WTC11 (cell line): ENCODE results near the gene CLCA1. TPM values are rescaled to one million over a fixed set of nuclear protein-coding genes. Genes with fewer than 3 reads are reported as not detected.

Source experiments
- ATAC-seq: fragments of 200-7000 bp; cut with Tn5 transposase; 2 replicates; pipeline ENCODE4 v1.10.0; 2021; ENCODE audit warnings: mild to moderate bottlenecking, moderate library complexity
- CTCF ChIA-PET: fragments of 300-600 bp; sonication (Branson Sonifier 250); formaldehyde crosslinking; loops from one replicate; lab custom pipeline; 2021; ENCODE audit warnings: antibody characterized with exemption; lab: Charles Lee
- POLR2A ChIA-PET: fragments of 350-600 bp; sonication (Branson Sonifier 250); formaldehyde crosslinking; loops from one replicate; lab custom pipeline; 2021; ENCODE audit warnings: antibody characterized with exemption; lab: Charles Lee
- DNase-seq: peaks from one replicate; pipeline ENCODE4 v3.0.0; 2021; ENCODE audit warnings: low spot score
- H3K27ac Mint-ChIP-seq: 2 replicates; pipeline ENCODE4 v1.8.0; 2021; ENCODE audit warnings: mixed read lengths
- H3K27me3 Mint-ChIP-seq: 2 replicates; pipeline ENCODE4 v1.8.0; 2021; ENCODE audit warnings: low read depth, mild to moderate bottlenecking, moderate library complexity, mixed read lengths
- H3K36me3 Mint-ChIP-seq: 2 replicates; pipeline ENCODE4 v1.8.0; 2021; ENCODE audit warnings: mixed read lengths
- H3K4me1 Mint-ChIP-seq: 2 replicates; pipeline ENCODE4 v1.8.0; 2022; ENCODE audit warnings: mixed read lengths
- H3K4me3 Mint-ChIP-seq: 2 replicates; pipeline ENCODE4 v1.8.0; 2021; ENCODE audit warnings: mild to moderate bottlenecking, moderate library complexity, mixed read lengths
- H3K9me3 Mint-ChIP-seq: 2 replicates; pipeline ENCODE4 v1.8.0; 2021; ENCODE audit warnings: mixed read lengths
- CREM ChIP-seq: sonication (generic); formaldehyde crosslinking; IDR thresholded peaks from 2 replicates; pipeline ENCODE4 v1.8.1; 2022; ENCODE audit warnings: mild to moderate bottlenecking, missing genetic modification reagents, moderate library complexity
- E2F4 ChIP-seq: sonication (generic); formaldehyde crosslinking; IDR thresholded peaks from 2 replicates; pipeline ENCODE4 v1.8.1; 2022; ENCODE audit warnings: low read depth, mild to moderate bottlenecking, moderate library complexity, missing genetic modification reagents, borderline replicate concordance
- ETV6 ChIP-seq: sonication (generic); formaldehyde crosslinking; IDR thresholded peaks from 2 replicates; pipeline ENCODE4 v1.8.1; 2022; ENCODE audit warnings: mild to moderate bottlenecking, missing genetic modification reagents
- FOXP1 ChIP-seq: sonication (generic); formaldehyde crosslinking; IDR thresholded peaks from 2 replicates; pipeline ENCODE4 v1.8.0; 2022; ENCODE audit warnings: missing genetic modification reagents, mild to moderate bottlenecking, moderate library complexity, borderline replicate concordance
- GRHL2 ChIP-seq: fragments of 250-450 bp; sonication (Bioruptor Pico); IDR thresholded peaks from 2 replicates; pipeline ENCODE4 v1.8.0; 2022; ENCODE audit warnings: mild to moderate bottlenecking, moderate library complexity; ENCODE audit not compliant: insufficient replicate concordance, severe bottlenecking
- HMGA2 ChIP-seq: fragments of 250-450 bp; sonication (Bioruptor Pico); IDR thresholded peaks from 2 replicates; pipeline ENCODE4 v1.4.0; 2021; ENCODE audit warnings: mild to moderate bottlenecking, moderate library complexity
- IRF2 ChIP-seq: sonication (generic); formaldehyde crosslinking; IDR thresholded peaks from 2 replicates; pipeline ENCODE4 v1.8.0; 2022; ENCODE audit warnings: low read depth, missing genetic modification reagents, borderline replicate concordance
- JAZF1 ChIP-seq: fragments of 250-450 bp; sonication (Bioruptor Pico); IDR thresholded peaks from 2 replicates; pipeline ENCODE4 v1.9.0; 2021; ENCODE audit warnings: moderate library complexity, mild to moderate bottlenecking, inconsistent platforms
- KAT7 ChIP-seq: sonication (generic); formaldehyde crosslinking; IDR thresholded peaks from 2 replicates; pipeline ENCODE4 v1.8.1; 2023; ENCODE audit warnings: missing genetic modification reagents, mild to moderate bottlenecking, borderline replicate concordance
- NFE2L1 ChIP-seq: sonication (generic); formaldehyde crosslinking; IDR thresholded peaks from 2 replicates; pipeline ENCODE4 v1.8.1; 2023; ENCODE audit warnings: missing genetic modification reagents
- NR2C2 ChIP-seq: sonication (generic); formaldehyde crosslinking; IDR thresholded peaks from 2 replicates; pipeline ENCODE4 v1.8.0; 2022; ENCODE audit warnings: mild to moderate bottlenecking, missing genetic modification reagents
- PREB ChIP-seq: sonication (generic); formaldehyde crosslinking; IDR thresholded peaks from 2 replicates; pipeline ENCODE4 v1.8.1; 2022; ENCODE audit warnings: mild to moderate bottlenecking, missing genetic modification reagents, moderate library complexity, borderline replicate concordance
- PRRX2 ChIP-seq: fragments of 250-450 bp; sonication (Bioruptor Pico); IDR thresholded peaks from 2 replicates; pipeline ENCODE4 v1.8.0; 2021; ENCODE audit warnings: mild to moderate bottlenecking
- SMAD4 ChIP-seq: sonication (generic); formaldehyde crosslinking; IDR thresholded peaks from 2 replicates; pipeline ENCODE4 v1.8.0; 2022; ENCODE audit warnings: mild to moderate bottlenecking, missing genetic modification reagents
- TEAD4 ChIP-seq: sonication (generic); formaldehyde crosslinking; IDR thresholded peaks from 2 replicates; pipeline ENCODE4 v1.8.0; 2022; ENCODE audit warnings: mild to moderate bottlenecking, missing genetic modification reagents
- ZNF121 ChIP-seq: sonication (generic); formaldehyde crosslinking; IDR thresholded peaks from 2 replicates; pipeline ENCODE4 v1.8.0; 2023; ENCODE audit warnings: missing genetic modification reagents
- ZNF396 ChIP-seq: fragments of 250-450 bp; sonication (Bioruptor Pico); IDR thresholded peaks from 2 replicates; pipeline ENCODE4 v1.8.0; 2021; ENCODE audit warnings: mild to moderate bottlenecking, moderate library complexity, borderline replicate concordance
- ZNF416 ChIP-seq: fragments of 250-450 bp; sonication (Bioruptor Pico); IDR thresholded peaks from 2 replicates; pipeline ENCODE4 v1.9.0; 2021; ENCODE audit warnings: mild to moderate bottlenecking, inconsistent platforms
- ZNF423 ChIP-seq: fragments of 250-450 bp; sonication (Bioruptor Pico); IDR thresholded peaks from 2 replicates; pipeline ENCODE4 v2.1.2; 2022; ENCODE audit warnings: mild to moderate bottlenecking, moderate library complexity
- ZNF532 ChIP-seq: fragments of 250-450 bp; sonication (Bioruptor Pico); IDR thresholded peaks from 2 replicates; pipeline ENCODE4 v1.9.0; 2021; ENCODE audit warnings: mild to moderate bottlenecking, borderline replicate concordance
- total RNA-seq: library from RNA; stranded (reverse); gene quantifications from 3 replicates; pipeline ENCODE4 v1.2.3, GENCODE V29; 2021
- TF ChIP-seq, protein P1 (sequence below): sonication (generic); formaldehyde crosslinking; conservative IDR thresholded peaks from 2 replicates; pipeline ENCODE4 v1.8.1; 2023; ENCODE audit warnings: mild to moderate bottlenecking, low read depth, missing genetic modification reagents, moderate library complexity
- TF ChIP-seq, protein P2 (sequence below): sonication (generic); formaldehyde crosslinking; IDR thresholded peaks from 2 replicates; pipeline ENCODE4 v1.8.1; 2022; ENCODE audit warnings: low read depth, missing genetic modification reagents, borderline replicate concordance

The CLCA1 gene
- total RNA-seq, 1 experiment from 2014 or later, result 0.11 TPM

- TF ChIP-seq NFE2L1 (CRISPR knock-in tag) (no peak), GRHL2 (CRISPR knock-in tag) (no peak)
- TF ChIP-seq, all 79 proteins: peak for 0
Observed at GRCh38 chr1:86441997-86442396, 26.7 kb upstream of the CLCA1 start (continued).

- ChIA-PET CTCF (interaction anchor here (0.6 to 0.7 kb wide), 2 partner anchors 50 to 1140 kb away, joined by 4 to 5 read pairs; partner anchors contain the start of gene ODF2L), POLR2A (no interaction called here)
- Mint-ChIP-seq H3K36me3 (no peaks in the 10 kb centered on the region), H3K27me3 (no peaks in the 10 kb centered on the region), H3K9me3 (no peaks in the 10 kb centered on the region), H3K27ac (no peak overlapping the region), H3K4me1 (peaks cover 8% of the 10 kb centered on the region), H3K4me3 (no peak overlapping the region)
- no peak for DNase-seq
- TF ChIP-seq CREM (CRISPR knock-in tag), result no peak
- TF ChIP-seq IRF2 (CRISPR knock-in tag), result no peak
- no peak for TF ChIP-seq GRHL2 (CRISPR knock-in tag)
- TF ChIP-seq SMAD4 (CRISPR knock-in tag), result no peak
- TF ChIP-seq ZNF396 (CRISPR knock-in tag), result no peak
- no peak for TF ChIP-seq ZNF121 (CRISPR knock-in tag)
- TF ChIP-seq JAZF1 (CRISPR knock-in tag), result no peak
- no peak for TF ChIP-seq ZNF416 (CRISPR knock-in tag)
- no peak for TF ChIP-seq HMGA2 (CRISPR knock-in tag)
- TF ChIP-seq ZNF423 (CRISPR knock-in tag), result no peak
- TF ChIP-seq NR2C2 (CRISPR knock-in tag), result no peak
- TF ChIP-seq PRRX2, result no peak
- peak; percentile 71 for ATAC-seq
Observed at GRCh38 chr1:86445919-86446318, 22.8 kb upstream of the CLCA1 start.

GRCh38 chr1:86447198-86447790 lies 21.4 kb upstream of the CLCA1 start:
- H3K27ac Mint-ChIP-seq, result no peak overlapping the region
- no peak overlapping the region for H3K4me3 Mint-ChIP-seq
- CTCF ChIA-PET, result no interaction called here
- H3K36me3 Mint-ChIP-seq, result no peaks in the 10 kb centered on the region
- H3K9me3 Mint-ChIP-seq, result no peaks in the 10 kb centered on the region
- peaks cover 11% of the 10 kb centered on the region for H3K4me1 Mint-ChIP-seq
- POLR2A ChIA-PET, result no interaction called here
- DNase-seq (no peak), ATAC-seq (no peak)
- no peaks in the 10 kb centered on the region for H3K27me3 Mint-ChIP-seq
- no peak for TF ChIP-seq KAT7 (CRISPR knock-in tag)
- TF ChIP-seq ZNF532, result no peak
- TF ChIP-seq, protein P1, sequence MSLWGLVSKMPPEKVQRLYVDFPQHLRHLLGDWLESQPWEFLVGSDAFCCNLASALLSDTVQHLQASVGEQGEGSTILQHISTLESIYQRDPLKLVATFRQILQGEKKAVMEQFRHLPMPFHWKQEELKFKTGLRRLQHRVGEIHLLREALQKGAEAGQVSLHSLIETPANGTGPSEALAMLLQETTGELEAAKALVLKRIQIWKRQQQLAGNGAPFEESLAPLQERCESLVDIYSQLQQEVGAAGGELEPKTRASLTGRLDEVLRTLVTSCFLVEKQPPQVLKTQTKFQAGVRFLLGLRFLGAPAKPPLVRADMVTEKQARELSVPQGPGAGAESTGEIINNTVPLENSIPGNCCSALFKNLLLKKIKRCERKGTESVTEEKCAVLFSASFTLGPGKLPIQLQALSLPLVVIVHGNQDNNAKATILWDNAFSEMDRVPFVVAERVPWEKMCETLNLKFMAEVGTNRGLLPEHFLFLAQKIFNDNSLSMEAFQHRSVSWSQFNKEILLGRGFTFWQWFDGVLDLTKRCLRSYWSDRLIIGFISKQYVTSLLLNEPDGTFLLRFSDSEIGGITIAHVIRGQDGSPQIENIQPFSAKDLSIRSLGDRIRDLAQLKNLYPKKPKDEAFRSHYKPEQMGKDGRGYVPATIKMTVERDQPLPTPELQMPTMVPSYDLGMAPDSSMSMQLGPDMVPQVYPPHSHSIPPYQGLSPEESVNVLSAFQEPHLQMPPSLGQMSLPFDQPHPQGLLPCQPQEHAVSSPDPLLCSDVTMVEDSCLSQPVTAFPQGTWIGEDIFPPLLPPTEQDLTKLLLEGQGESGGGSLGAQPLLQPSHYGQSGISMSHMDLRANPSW (CRISPR knock-in tag), result no peak
- no peak for TF ChIP-seq PREB (CRISPR knock-in tag)
- TF ChIP-seq E2F4, result no peak
- no peak for TF ChIP-seq TEAD4 (CRISPR knock-in tag)
- no peak for TF ChIP-seq ETV6 (CRISPR knock-in tag)
- no peak for TF ChIP-seq FOXP1 (CRISPR knock-in tag)
- TF ChIP-seq JAZF1 (CRISPR knock-in tag), result no peak
- no peak for TF ChIP-seq ZNF416 (CRISPR knock-in tag)
- TF ChIP-seq, protein P2, sequence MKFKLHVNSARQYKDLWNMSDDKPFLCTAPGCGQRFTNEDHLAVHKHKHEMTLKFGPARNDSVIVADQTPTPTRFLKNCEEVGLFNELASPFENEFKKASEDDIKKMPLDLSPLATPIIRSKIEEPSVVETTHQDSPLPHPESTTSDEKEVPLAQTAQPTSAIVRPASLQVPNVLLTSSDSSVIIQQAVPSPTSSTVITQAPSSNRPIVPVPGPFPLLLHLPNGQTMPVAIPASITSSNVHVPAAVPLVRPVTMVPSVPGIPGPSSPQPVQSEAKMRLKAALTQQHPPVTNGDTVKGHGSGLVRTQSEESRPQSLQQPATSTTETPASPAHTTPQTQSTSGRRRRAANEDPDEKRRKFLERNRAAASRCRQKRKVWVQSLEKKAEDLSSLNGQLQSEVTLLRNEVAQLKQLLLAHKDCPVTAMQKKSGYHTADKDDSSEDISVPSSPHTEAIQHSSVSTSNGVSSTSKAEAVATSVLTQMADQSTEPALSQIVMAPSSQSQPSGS, result no peak
